Measurements from ENCODE around the gene CLDN6. TPM values are rescaled to one million over a fixed set of nuclear protein-coding genes. Genes with fewer than 3 reads are reported as not detected.

CLDN6 gene
- total and polyA plus RNA-seq, 2 of the 13 experiments (the other 11 are each of a cell fraction or from before 2014, with no cell fraction given), result 5.9 to 7.6 TPM

- TF ChIP-seq ZNF264 (CRISPR knock-in tag; IDR thresholded peaks at IDR 0.05) (peak; percentile 38; the same call in 1 of the 2 replicates), ZNF512 (CRISPR knock-in tag; IDR thresholded peaks at IDR 0.05) (no peak), AHR (CRISPR knock-in tag; IDR thresholded peaks at IDR 0.05) (no peak), ZNF883 (CRISPR knock-in tag; IDR thresholded peaks at IDR 0.05; ENCODE audit: not compliant biosample characterization) (peak; percentile 40), XRCC5 (optimal IDR thresholded peaks at IDR 0.05; ENCODE audit: low read length) (no peak), ZNF326 (CRISPR knock-in tag; IDR thresholded peaks at IDR 0.05; ENCODE audit: borderline replicate concordance) (no peak), RFXANK (CRISPR knock-in tag; IDR thresholded peaks at IDR 0.05) (no peak), ZNF7 (CRISPR knock-in tag; IDR thresholded peaks at IDR 0.05) (no peak), ZNF17 (CRISPR knock-in tag; IDR thresholded peaks at IDR 0.05) (no peak), ZFP36L2 (CRISPR knock-in tag; IDR thresholded peaks at IDR 0.05) (no peak), ZBTB42 (CRISPR knock-in tag; IDR thresholded peaks at IDR 0.05) (no peak), ZNF180 (CRISPR knock-in tag; IDR thresholded peaks at IDR 0.05; ENCODE audit: borderline replicate concordance, low read depth) (no peak), CHD4 (IDR thresholded peaks at IDR 0.05; ENCODE audit: borderline replicate concordance, low read length) (no peak), KLF15 (CRISPR knock-in tag; IDR thresholded peaks at IDR 0.05; ENCODE audit: borderline replicate concordance) (no peak), PLRG1 (conservative IDR thresholded peaks at IDR 0.05) (no peak), ZNF121 (CRISPR knock-in tag; IDR thresholded peaks at IDR 0.05) (no peak), ZNF543 (CRISPR knock-in tag; IDR thresholded peaks at IDR 0.05) (no peak), CC2D1A (CRISPR knock-in tag; IDR thresholded peaks at IDR 0.05) (no peak), LRRFIP1 (CRISPR knock-in tag; conservative IDR thresholded peaks at IDR 0.05) (no peak)
- TF ChIP-seq, protein P1, sequence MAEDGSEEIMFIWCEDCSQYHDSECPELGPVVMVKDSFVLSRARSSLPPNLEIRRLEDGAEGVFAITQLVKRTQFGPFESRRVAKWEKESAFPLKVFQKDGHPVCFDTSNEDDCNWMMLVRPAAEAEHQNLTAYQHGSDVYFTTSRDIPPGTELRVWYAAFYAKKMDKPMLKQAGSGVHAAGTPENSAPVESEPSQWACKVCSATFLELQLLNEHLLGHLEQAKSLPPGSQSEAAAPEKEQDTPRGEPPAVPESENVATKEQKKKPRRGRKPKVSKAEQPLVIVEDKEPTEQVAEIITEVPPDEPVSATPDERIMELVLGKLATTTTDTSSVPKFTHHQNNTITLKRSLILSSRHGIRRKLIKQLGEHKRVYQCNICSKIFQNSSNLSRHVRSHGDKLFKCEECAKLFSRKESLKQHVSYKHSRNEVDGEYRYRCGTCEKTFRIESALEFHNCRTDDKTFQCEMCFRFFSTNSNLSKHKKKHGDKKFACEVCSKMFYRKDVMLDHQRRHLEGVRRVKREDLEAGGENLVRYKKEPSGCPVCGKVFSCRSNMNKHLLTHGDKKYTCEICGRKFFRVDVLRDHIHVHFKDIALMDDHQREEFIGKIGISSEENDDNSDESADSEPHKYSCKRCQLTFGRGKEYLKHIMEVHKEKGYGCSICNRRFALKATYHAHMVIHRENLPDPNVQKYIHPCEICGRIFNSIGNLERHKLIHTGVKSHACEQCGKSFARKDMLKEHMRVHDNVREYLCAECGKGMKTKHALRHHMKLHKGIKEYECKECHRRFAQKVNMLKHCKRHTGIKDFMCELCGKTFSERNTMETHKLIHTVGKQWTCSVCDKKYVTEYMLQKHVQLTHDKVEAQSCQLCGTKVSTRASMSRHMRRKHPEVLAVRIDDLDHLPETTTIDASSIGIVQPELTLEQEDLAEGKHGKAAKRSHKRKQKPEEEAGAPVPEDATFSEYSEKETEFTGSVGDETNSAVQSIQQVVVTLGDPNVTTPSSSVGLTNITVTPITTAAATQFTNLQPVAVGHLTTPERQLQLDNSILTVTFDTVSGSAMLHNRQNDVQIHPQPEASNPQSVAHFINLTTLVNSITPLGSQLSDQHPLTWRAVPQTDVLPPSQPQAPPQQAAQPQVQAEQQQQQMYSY (CRISPR knock-in tag; IDR thresholded peaks at IDR 0.05), result no peak
- TF ChIP-seq, protein P2, sequence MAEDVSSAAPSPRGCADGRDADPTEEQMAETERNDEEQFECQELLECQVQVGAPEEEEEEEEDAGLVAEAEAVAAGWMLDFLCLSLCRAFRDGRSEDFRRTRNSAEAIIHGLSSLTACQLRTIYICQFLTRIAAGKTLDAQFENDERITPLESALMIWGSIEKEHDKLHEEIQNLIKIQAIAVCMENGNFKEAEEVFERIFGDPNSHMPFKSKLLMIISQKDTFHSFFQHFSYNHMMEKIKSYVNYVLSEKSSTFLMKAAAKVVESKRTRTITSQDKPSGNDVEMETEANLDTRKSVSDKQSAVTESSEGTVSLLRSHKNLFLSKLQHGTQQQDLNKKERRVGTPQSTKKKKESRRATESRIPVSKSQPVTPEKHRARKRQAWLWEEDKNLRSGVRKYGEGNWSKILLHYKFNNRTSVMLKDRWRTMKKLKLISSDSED (CRISPR knock-in tag; IDR thresholded peaks at IDR 0.05), result no peak
- TF ChIP-seq, protein P3, sequence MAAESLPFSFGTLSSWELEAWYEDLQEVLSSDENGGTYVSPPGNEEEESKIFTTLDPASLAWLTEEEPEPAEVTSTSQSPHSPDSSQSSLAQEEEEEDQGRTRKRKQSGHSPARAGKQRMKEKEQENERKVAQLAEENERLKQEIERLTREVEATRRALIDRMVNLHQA (CRISPR knock-in tag; IDR thresholded peaks at IDR 0.05), result no peak
Measured at GRCh38 chr16:3027983-3028715, 10.2 kb upstream of the CLDN6 start (continued).
